ENCODE results near the gene SYN1. TPM values are rescaled to one million over a fixed set of nuclear protein-coding genes. Genes with fewer than 3 reads are reported as not detected.

Gene SYN1
- total RNA-seq, 1 donor from 2014 or later: 3.7 TPM

DNA sequence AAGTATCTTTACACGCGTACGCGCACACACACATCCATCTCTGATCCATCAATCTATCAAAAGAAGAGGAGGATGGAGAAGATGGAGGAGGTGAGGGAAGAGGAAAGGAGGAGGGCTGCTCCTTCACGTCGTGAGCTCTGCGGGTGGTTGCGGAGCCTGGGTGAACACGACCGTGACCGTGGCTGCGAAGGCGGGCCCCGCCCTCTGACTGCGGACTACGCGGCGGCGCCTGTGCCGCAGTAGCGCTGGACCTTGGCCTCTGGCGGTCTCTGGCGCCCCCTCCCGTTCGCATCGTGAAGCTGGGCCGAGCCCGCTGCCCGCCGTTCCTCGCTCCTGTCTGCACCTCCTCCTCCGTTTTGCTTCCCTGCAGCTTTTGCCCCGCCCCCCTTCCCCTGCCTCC is 96.4 kb downstream of the SYN1 start:
- peak overlapping the region; percentile 43 for H3K27ac Mint-ChIP-seq (ENCODE audit: unreplicated experiment)
- H3K27me3 Mint-ChIP-seq (ENCODE audit: low read depth): no peaks in the 10 kb centered on the region
- peaks cover 10% of the 10 kb centered on the region for H3K9me3 Mint-ChIP-seq (ENCODE audit: low read depth)
- H3K36me3 Mint-ChIP-seq (ENCODE audit: low read depth): no peaks in the 10 kb centered on the region
- H3K4me3 Mint-ChIP-seq (ENCODE audit: unreplicated experiment): peak overlapping the region; percentile 71
- no peak for DNase-seq (ENCODE audit: low spot score)
- H3K4me1 Mint-ChIP-seq (ENCODE audit: low read depth): peaks cover 3% of the 10 kb centered on the region
- TF ChIP-seq, protein P1, sequence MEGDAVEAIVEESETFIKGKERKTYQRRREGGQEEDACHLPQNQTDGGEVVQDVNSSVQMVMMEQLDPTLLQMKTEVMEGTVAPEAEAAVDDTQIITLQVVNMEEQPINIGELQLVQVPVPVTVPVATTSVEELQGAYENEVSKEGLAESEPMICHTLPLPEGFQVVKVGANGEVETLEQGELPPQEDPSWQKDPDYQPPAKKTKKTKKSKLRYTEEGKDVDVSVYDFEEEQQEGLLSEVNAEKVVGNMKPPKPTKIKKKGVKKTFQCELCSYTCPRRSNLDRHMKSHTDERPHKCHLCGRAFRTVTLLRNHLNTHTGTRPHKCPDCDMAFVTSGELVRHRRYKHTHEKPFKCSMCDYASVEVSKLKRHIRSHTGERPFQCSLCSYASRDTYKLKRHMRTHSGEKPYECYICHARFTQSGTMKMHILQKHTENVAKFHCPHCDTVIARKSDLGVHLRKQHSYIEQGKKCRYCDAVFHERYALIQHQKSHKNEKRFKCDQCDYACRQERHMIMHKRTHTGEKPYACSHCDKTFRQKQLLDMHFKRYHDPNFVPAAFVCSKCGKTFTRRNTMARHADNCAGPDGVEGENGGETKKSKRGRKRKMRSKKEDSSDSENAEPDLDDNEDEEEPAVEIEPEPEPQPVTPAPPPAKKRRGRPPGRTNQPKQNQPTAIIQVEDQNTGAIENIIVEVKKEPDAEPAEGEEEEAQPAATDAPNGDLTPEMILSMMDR (IDR thresholded peaks at IDR 0.05): peak; percentile 87

Small RNA genes within 50 kb of the gene (microRNA-seq; reads per million reads assigned to microRNA genes)
- gene MIR4769 (ENCODE audit: borderline number of aligned reads): not detected

Other genes starting within 250 kb of the SYN1 start
- gene ZNF157, start 249.3 kb downstream of the SYN1 start, total RNA-seq: 0.15 to 0.22 TPM in 2 of 3 replicates, not detected in the other
- gene ZNF41, start 136.6 kb downstream of the SYN1 start, total RNA-seq: 4.9 to 6.8 TPM (median 6.8 TPM) in 3 replicates
- gene ARAF, start 58.7 kb downstream of the SYN1 start, total RNA-seq: 53.6 to 67.8 TPM (median 61.9 TPM) in 3 replicates
- gene TIMP1, start 37.4 kb downstream of the SYN1 start, total RNA-seq: 599 to 671 TPM (median 633 TPM) in 3 replicates
- gene CFP, start 10.1 kb upstream of the SYN1 start, total RNA-seq: 0.60 to 0.87 TPM (median 0.77 TPM) in 3 replicates
- 32.6 to 37.9 TPM (median 34.7 TPM) in 3 replicates for gene ELK1, start 30.7 kb upstream of the SYN1 start, total RNA-seq
- gene UXT, start 39.3 kb upstream of the SYN1 start, total RNA-seq: 72.7 to 79.4 TPM (median 75.6 TPM) in 3 replicates
- 8.5 to 15.8 TPM (median 8.6 TPM) in 3 replicates for gene ZNF81, start 217.0 kb upstream of the SYN1 start, total RNA-seq